ENCODE measurements around the gene ZMYND8. TPM values are rescaled to one million over a fixed set of nuclear protein-coding genes. Genes with fewer than 3 reads are reported as not detected.
"Not testable (repeated sequence)": the region's sequence is repeated elsewhere in the genome, so short reads cannot be mapped to it uniquely, and the experiment has no call there.

ZMYND8 gene
- total and polyA plus RNA-seq, 3 donors from 2014 or later: 30.4 to 102 (median 87.2) TPM

- peaks cover 3% of the 10 kb centered on the region for H3K4me1 ChIP-seq
- WGBS, 2 donors: 70 to 74% methylated on average over 5 of the region's 5 CpGs
- no peak overlapping the region for H3K27ac ChIP-seq
- no peaks in the 10 kb centered on the region for H3K9me3 ChIP-seq
- intact Hi-C loops (cut with DNase I; ENCODE audit: low total_unique reads): no loop called here
- TF ChIP-seq POLR2A (IDR thresholded peaks at IDR 0.05) (no peak), CTCF (IDR thresholded peaks at IDR 0.05) (no peak)
- DNase-seq: no peak
- H3K36me3 ChIP-seq (ENCODE audit: low read depth, missing control alignments): no peaks in the 10 kb centered on the region
- H3K27me3 ChIP-seq: no peaks in the 10 kb centered on the region
- H3K4me3 ChIP-seq: no peak overlapping the region
Observed at GRCh38 chr20:47396762-47397476, 40.4 kb upstream of the ZMYND8 start.

- WGBS, 2 donors: 91 to 94% methylated on average over 11 of the region's 11 CpGs
Observed at GRCh38 chr20:47393796-47394514, 37.5 kb upstream of the ZMYND8 start.

GRCh38 chr20:47392721-47393073 lies 36.2 kb upstream of the ZMYND8 start:
- intact Hi-C loops (cut with DNase I; ENCODE audit: low total_unique reads): no loop called here
- no peak overlapping the region for H3K4me3 ChIP-seq
- TF ChIP-seq CTCF (IDR thresholded peaks at IDR 0.05): no peak
- no peak for TF ChIP-seq POLR2A (IDR thresholded peaks at IDR 0.05)
- WGBS, 2 donors: 90 to 96% methylated on average over 2 of the region's 2 CpGs
- no peaks in the 10 kb centered on the region for H3K9me3 ChIP-seq
- no peaks in the 10 kb centered on the region for H3K36me3 ChIP-seq (ENCODE audit: low read depth, missing control alignments)
- no peak for DNase-seq
- no peaks in the 10 kb centered on the region for H3K4me1 ChIP-seq
- H3K27ac ChIP-seq: no peak overlapping the region
- no peaks in the 10 kb centered on the region for H3K27me3 ChIP-seq

More at GRCh38 chr20:47393796-47394514, 37.5 kb upstream of the ZMYND8 start:
- H3K36me3 ChIP-seq (ENCODE audit: low read depth, missing control alignments); H3K4me1 ChIP-seq; DNase-seq; H3K9me3 ChIP-seq; H3K27ac ChIP-seq; H3K27me3 ChIP-seq; H3K4me3 ChIP-seq; intact Hi-C loops (cut with DNase I; ENCODE audit: low total_unique reads): not testable (repeated sequence)

GRCh38 chr20:47392015-47392720 lies 35.7 kb upstream of the ZMYND8 start:
- Histone ChIP-seq H3K9me3 (no peaks in the 10 kb centered on the region), H3K36me3 (ENCODE audit: low read depth, missing control alignments) (no peaks in the 10 kb centered on the region), H3K4me3 (no peak overlapping the region), H3K27ac (no peak overlapping the region), H3K27me3 (no peaks in the 10 kb centered on the region), H3K4me1 (no peaks in the 10 kb centered on the region)
- DNase-seq: no peak
- TF ChIP-seq POLR2A (IDR thresholded peaks at IDR 0.05) (no peak), CTCF (IDR thresholded peaks at IDR 0.05) (no peak)
- intact Hi-C loops (cut with DNase I; ENCODE audit: low total_unique reads): no loop called here
- WGBS, 2 donors: 87 to 88% methylated on average over 7 of the region's 7 CpGs

- 91 to 96% methylated on average over 6 of the region's 6 CpGs for WGBS, 2 donors
- DNase-seq: no peak
- no peak overlapping the region for H3K27ac ChIP-seq
- H3K4me1 ChIP-seq: no peaks in the 10 kb centered on the region
- intact Hi-C loops (cut with DNase I; ENCODE audit: low total_unique reads): no loop called here
- TF ChIP-seq CTCF (IDR thresholded peaks at IDR 0.05) (no peak), POLR2A (IDR thresholded peaks at IDR 0.05) (no peak)
- H3K27me3 ChIP-seq: no peaks in the 10 kb centered on the region
- H3K9me3 ChIP-seq: no peaks in the 10 kb centered on the region
- no peak overlapping the region for H3K4me3 ChIP-seq
- H3K36me3 ChIP-seq (ENCODE audit: low read depth, missing control alignments): no peaks in the 10 kb centered on the region
Observed at GRCh38 chr20:47391276-47392010, 34.9 kb upstream of the ZMYND8 start.

All from testis (tissue), 3 donors.